ENCODE data around the gene CACNG8. TPM values are rescaled to one million over a fixed set of nuclear protein-coding genes. Genes with fewer than 3 reads are reported as not detected.

CACNG8 gene
- total and polyA plus RNA-seq, 12 donors: 0.03 to 0.31 (median 0.14) TPM; not detected in 1

DNA sequence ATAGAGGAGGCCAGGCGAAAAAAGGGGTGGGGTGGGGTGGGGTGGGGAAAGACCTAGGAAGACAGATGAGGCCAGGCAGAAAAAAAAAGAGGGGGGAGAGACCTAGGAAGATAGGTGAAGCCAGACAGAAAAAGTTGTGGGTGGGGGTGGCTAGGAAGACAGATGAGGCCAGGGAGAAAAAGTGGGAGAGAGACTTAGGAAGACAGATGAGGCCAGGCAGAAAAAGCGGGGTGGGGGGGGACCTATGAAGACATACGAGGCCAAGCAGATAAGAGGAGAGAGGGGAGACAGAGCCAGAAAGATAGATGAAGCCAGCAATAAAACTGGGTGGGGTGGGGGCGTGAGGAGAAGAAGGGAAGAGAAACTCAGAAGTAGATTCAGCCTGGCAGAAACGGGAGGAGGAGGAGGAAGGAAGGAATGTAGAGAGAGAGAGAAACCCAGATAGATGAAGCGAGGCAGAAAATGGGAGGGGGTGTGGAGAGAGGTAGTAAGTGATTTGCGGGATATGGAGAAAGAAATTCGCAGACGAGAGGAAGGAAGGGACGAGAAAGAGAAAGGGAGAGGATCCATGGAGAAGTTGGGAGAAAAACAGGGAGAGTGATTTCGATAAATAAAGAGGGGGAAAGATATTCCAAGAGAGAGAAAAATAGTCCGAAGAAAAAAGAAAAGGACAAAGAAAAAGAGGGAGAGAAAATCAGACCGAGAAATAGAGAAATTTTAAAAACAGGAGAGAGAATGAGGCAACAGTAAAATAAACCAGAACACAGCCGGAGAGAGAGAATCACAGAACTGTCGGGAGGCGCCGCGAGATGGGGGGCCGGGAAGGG lies 16.5 kb downstream of the CACNG8 start:
- 4 to 8% methylated on average over 19 of the region's 19 CpGs for WGBS, 2 donors
- Histone ChIP-seq H3K9me3 (no peaks in the 10 kb centered on the region), H3K36me3 (no peaks in the 10 kb centered on the region), H3K27me3 (peaks cover 11 to 91% (median 73%) of the 10 kb centered on the region in 7 donors), H3K27ac (no peak overlapping the region), H3K4me3 (peak overlapping the region in 8 of 10 donors; percentile 11 to 53 (median 40)), H3K4me1 (peaks cover 4 to 39% (median 22%) of the 10 kb centered on the region in 9 donors)
- ATAC-seq (no peak), DNase-seq (no peak)
- intact Hi-C loops (cut with DNase I): loop anchor here in 1 of 10 donors (10.0 kb wide), 1 partner anchor 126 kb away; the partner anchor contains the start of genes NDUFA3 and OSCAR
- TF ChIP-seq, protein P1, sequence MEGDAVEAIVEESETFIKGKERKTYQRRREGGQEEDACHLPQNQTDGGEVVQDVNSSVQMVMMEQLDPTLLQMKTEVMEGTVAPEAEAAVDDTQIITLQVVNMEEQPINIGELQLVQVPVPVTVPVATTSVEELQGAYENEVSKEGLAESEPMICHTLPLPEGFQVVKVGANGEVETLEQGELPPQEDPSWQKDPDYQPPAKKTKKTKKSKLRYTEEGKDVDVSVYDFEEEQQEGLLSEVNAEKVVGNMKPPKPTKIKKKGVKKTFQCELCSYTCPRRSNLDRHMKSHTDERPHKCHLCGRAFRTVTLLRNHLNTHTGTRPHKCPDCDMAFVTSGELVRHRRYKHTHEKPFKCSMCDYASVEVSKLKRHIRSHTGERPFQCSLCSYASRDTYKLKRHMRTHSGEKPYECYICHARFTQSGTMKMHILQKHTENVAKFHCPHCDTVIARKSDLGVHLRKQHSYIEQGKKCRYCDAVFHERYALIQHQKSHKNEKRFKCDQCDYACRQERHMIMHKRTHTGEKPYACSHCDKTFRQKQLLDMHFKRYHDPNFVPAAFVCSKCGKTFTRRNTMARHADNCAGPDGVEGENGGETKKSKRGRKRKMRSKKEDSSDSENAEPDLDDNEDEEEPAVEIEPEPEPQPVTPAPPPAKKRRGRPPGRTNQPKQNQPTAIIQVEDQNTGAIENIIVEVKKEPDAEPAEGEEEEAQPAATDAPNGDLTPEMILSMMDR (IDR thresholded peaks at IDR 0.05): no peak

DNA sequence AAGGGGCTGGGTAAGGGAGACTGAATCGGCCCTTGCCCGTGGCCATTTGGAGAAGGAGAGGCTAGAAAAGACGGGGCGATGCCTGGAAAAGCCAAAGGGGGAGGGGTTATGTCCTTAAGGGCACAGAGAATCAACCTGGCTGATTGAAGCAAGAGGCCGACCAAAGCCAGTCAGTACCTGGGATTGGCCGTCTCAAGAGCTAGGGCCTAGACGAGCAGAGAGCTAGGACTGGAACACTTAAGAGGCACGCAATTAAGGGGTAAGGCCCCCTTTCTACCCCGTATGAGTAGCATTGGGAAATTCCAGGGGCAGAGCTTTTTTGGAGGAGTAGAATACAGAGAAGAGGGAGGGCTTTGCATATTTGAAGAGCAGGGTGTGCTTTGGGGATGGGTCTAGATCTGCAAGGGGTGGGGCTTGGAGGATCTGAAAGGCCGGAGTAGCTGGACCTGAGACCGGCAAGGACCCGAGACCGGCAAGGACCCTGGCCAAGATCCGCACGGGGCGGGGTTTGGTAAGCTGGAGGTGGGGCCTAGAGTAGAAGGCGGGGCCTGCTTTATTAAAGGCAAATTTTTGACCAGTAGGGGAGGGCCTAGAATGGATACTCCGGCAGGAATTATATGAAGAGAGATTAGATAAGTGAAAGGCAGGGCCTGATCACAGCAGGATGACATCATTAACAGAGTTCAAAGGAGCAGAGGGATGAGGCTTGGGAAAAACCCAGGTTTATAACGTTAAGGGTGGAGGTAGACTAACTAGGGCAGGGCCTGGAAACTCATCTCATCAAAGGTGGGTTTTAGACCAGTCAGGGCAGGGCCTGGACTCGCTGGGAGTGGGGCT lies 18.0 kb downstream of the CACNG8 start:
- ATAC-seq: peak in 2 of 8 donors; percentile 3 to 20
- H3K9me3 ChIP-seq: no peaks in the 10 kb centered on the region
- peaks cover 11 to 94% (median 76%) of the 10 kb centered on the region in 7 donors for H3K27me3 ChIP-seq
- TF ChIP-seq, protein P1 (IDR thresholded peaks at IDR 0.05): no peak
- H3K4me3 ChIP-seq: peak overlapping the region in 8 of 10 donors; percentile 21 to 53 (median 40)
- intact Hi-C loops (cut with DNase I): no loop called here
- H3K36me3 ChIP-seq: no peaks in the 10 kb centered on the region
- DNase-seq: no peak
- peak overlapping the region in 7 of 10 donors; percentile 27 to 56 (median 37) for H3K27ac ChIP-seq
- peaks cover 4 to 39% (median 22%) of the 10 kb centered on the region in 9 donors for H3K4me1 ChIP-seq
- WGBS, 2 donors: 17 to 28% methylated on average over 20 of the region's 20 CpGs

DNA sequence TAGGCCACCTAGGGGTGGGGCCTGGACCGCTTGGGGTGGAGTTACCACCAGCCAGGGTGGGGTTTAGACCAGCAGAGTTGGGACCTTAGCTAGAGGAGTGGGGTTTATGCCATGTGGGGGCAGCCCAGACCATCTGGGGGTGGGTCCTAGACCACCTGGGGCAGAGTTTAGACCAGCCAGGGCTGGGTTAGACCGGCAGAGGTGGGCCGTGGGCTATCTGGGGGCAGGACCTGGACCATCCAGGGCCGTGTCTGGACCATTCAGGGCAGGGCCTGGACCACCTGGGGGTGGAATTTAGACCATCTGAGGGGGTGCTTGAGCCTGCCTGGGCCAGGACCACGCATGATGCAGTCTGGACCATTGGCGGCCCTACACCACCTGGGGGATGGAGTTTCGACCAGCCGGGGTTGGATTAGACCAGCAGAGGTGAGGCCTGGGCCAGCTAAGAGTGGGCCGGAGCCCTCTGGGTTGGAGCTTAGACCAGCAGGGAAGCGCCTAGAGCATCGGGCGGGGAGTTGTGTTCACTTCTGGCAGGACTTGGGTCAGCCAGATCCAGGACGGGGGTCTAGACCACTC lies 18.7 kb downstream of the CACNG8 start:
- ATAC-seq (no peak), DNase-seq (no peak)
- peak overlapping the region in 4 of 10 donors; percentile 41 to 53 (median 46) for H3K4me3 ChIP-seq
- TF ChIP-seq, protein P1 (IDR thresholded peaks at IDR 0.05): no peak
- no peaks in the 10 kb centered on the region for H3K36me3 ChIP-seq
- peaks cover 11 to 88% (median 69%) of the 10 kb centered on the region in 7 donors for H3K27me3 ChIP-seq
- H3K27ac ChIP-seq: peak overlapping the region in 5 of 10 donors; percentile 38 to 71 (median 62)
- peaks cover 4 to 39% (median 22%) of the 10 kb centered on the region in 9 donors for H3K4me1 ChIP-seq
- WGBS, 2 donors: 64 to 72% methylated on average over 13 of the region's 13 CpGs
- intact Hi-C loops (cut with DNase I): no loop called here
- no peaks in the 10 kb centered on the region for H3K9me3 ChIP-seq
